Esophagus squamous epithelium (tissue), 5 donors: Measurements from ENCODE around the gene PDSS2. TPM values are rescaled to one million over a fixed set of nuclear protein-coding genes. Genes with fewer than 3 reads are reported as not detected.

Experiments
- DNase-seq: peaks from one replicate; lab custom pipeline; 2025; lab: John Stamatoyannopoulos, UW
- H3K27ac ChIP-seq, 4 donors: fragments of 200-600 bp; sonication (generic); one replicate each; pipeline ENCODE4 v1.5.1; 2016 to 2019; ENCODE audit warnings: mild to moderate bottlenecking in 1 of 4
- H3K27me3 ChIP-seq, 4 donors: fragments of 200-600 bp; sonication (generic); 1 replicate in 3 of 4; 2 replicates in 1 of 4; pipeline versions ENCODE4 v1.5.1 to v1.6.0; 2017 to 2021; ENCODE audit warnings: antibody characterized with exemption in 1 of 4
- H3K36me3 ChIP-seq, 3 donors: fragments of 200-600 bp; sonication (generic); one replicate each; pipeline ENCODE4 v1.5.1; 2016 to 2019
- H3K4me1 ChIP-seq, 3 donors: fragments of 200-600 bp; sonication (generic); one replicate each; pipeline ENCODE4 v1.5.1; 2017 to 2019
- H3K4me3 ChIP-seq, 4 donors: fragments of 200-600 bp; sonication (generic); 1 replicate in 3 of 4; 2 replicates in 1 of 4; pipeline ENCODE4 v1.5.1; 2016 to 2019; ENCODE audit warnings: mild to moderate bottlenecking in 2 of 4, moderate library complexity in 1 of 4
- H3K9me3 ChIP-seq, 3 donors: fragments of 200-600 bp; sonication (generic); one replicate each; pipeline ENCODE4 v1.5.1; 2016 to 2019
- CTCF ChIP-seq, 6 experiments: fragments of 450-650 bp in 4 of 6; fragments of 200-600 bp in 2 of 6; sonication (generic) in 2 of 6; IDR thresholded peaks; one replicate each; pipeline ENCODE4 v1.5.1; 2016 to 2019; ENCODE audit warnings: antibody characterized with exemption in 6 of 6, mild to moderate bottlenecking in 4 of 6, moderate library complexity in 4 of 6
- POLR2A ChIP-seq, 4 donors: fragments of 450-650 bp; IDR thresholded peaks; one replicate each; pipeline ENCODE4 v1.6.1; 2017; ENCODE audit warnings: antibody characterized with exemption in 4 of 4, mild to moderate bottlenecking in 4 of 4, moderate library complexity in 3 of 4
- WGBS, 2 donors: methylation state at CpG; one replicate each; pipeline ENCODE4 v1.1.5; 2018; 5-methylcytosine and 5-hydroxymethylcytosine counted together
- intact Hi-C: fragments of 100-400 bp; cut with DNase I; formaldehyde crosslinking; loops from one replicate; pipeline ENCODE4 v1.15.0; 2022
- total RNA-seq, 4 donors: library from RNA; depleted of rRNA; stranded (reverse); fragments of >200 nt; gene quantifications; one replicate each; pipeline ENCODE4 v1.1.0, GENCODE V29; 2016
- donor health status: DM: yes; HTN: yes; CAD: no.

PDSS2 gene
- total RNA-seq, 4 donors from 2014 or later, result 7.0 to 15.9 (median 12.3) TPM

- H3K27ac ChIP-seq, result peak overlapping the region in 3 of 4 donors; percentile 63 to 72 (median 66)
- H3K4me3 ChIP-seq, result no peak overlapping the region
- H3K36me3 ChIP-seq, result no peaks in the 10 kb centered on the region
- DNase-seq, result no peak
- no peaks in the 10 kb centered on the region for H3K9me3 ChIP-seq
- TF ChIP-seq CTCF (IDR thresholded peaks at IDR 0.05) (no peak), POLR2A (IDR thresholded peaks at IDR 0.05) (no peak)
- peaks cover 0 to 28% (median 0%) of the 10 kb centered on the region in 4 donors for H3K27me3 ChIP-seq
- intact Hi-C loops, result no loop called here
- peaks cover 3 to 46% (median 7%) of the 10 kb centered on the region in 3 donors for H3K4me1 ChIP-seq
- WGBS, 2 donors, result 46 to 73% methylated on average over 2 of the region's 2 CpGs
Observed at GRCh38 chr6:107495971-107496370, 36.6 kb upstream of the PDSS2 start.

- no peak for DNase-seq
- Histone ChIP-seq H3K9me3 (no peaks in the 10 kb centered on the region), H3K4me3 (peak overlapping the region in 1 of 4 donors; percentile 17), H3K27me3 (peaks cover 0 to 36% (median 0%) of the 10 kb centered on the region in 4 donors), H3K4me1 (peaks cover 8 to 53% (median 13%) of the 10 kb centered on the region in 3 donors), H3K27ac (peak overlapping the region in 3 of 4 donors; percentile 63 to 72 (median 65)), H3K36me3 (no peaks in the 10 kb centered on the region)
- whole genome bisulfite sequencing, 2 donors, result 43 to 54% methylated on average over 7 of the region's 7 CpGs
- TF ChIP-seq CTCF (IDR thresholded peaks at IDR 0.05), result no peak
- TF ChIP-seq POLR2A (IDR thresholded peaks at IDR 0.05), result no peak
- intact Hi-C loops, result no loop called here
Observed at GRCh38 chr6:107495196-107495643, 35.9 kb upstream of the PDSS2 start.

- intact Hi-C loops, result no loop called here
- TF ChIP-seq POLR2A (IDR thresholded peaks at IDR 0.05) (no peak), CTCF (IDR thresholded peaks at IDR 0.05) (no peak)
- H3K27ac ChIP-seq, result peak overlapping the region in 3 of 4 donors; percentile 60 to 78 (median 63)
- DNase-seq, result no peak
- no peaks in the 10 kb centered on the region for H3K9me3 ChIP-seq
- H3K4me1 ChIP-seq, result peaks cover 22 to 67% (median 23%) of the 10 kb centered on the region in 3 donors
- peak overlapping the region in 3 of 4 donors; percentile 19 to 79 (median 62) for H3K4me3 ChIP-seq
- H3K36me3 ChIP-seq, result no peaks in the 10 kb centered on the region
- H3K27me3 ChIP-seq, result peaks cover 0 to 53% (median 0%) of the 10 kb centered on the region in 4 donors
- WGBS, 2 donors, result 53 to 63% methylated on average over 11 to 12 of the region's 12 CpGs
Observed at GRCh38 chr6:107493158-107494057, 34.0 kb upstream of the PDSS2 start.

GRCh38 chr6:107491760-107492660, 32.6 kb upstream of the PDSS2 start:
- Histone ChIP-seq H3K27me3 (peaks cover 0 to 67% (median 0%) of the 10 kb centered on the region in 4 donors), H3K4me3 (peak overlapping the region in 3 of 4 donors; percentile 60 to 79 (median 62)), H3K9me3 (no peaks in the 10 kb centered on the region), H3K4me1 (peaks cover 22 to 72% (median 23%) of the 10 kb centered on the region in 3 donors), H3K36me3 (no peaks in the 10 kb centered on the region), H3K27ac (peak overlapping the region in 2 of 4 donors; percentile 60 to 63)
- WGBS, 2 donors, result 62 to 64% methylated on average over 14 of the region's 14 CpGs
- intact Hi-C loops, result no loop called here
- DNase-seq, result no peak
- TF ChIP-seq CTCF (IDR thresholded peaks at IDR 0.05) (no peak), POLR2A (IDR thresholded peaks at IDR 0.05) (no peak)
